NK-92 (cell line): Measurements from ENCODE around the gene ZNF691.
"Not testable (repeated sequence)": the region's sequence is repeated elsewhere in the genome, so short reads cannot be mapped to it uniquely, and the experiment has no call there.

Experiments
- DNase-seq: peaks from one replicate; lab custom pipeline; 2025; ENCODE audit not compliant: unreplicated experiment; lab: John Stamatoyannopoulos, UW

Gene ZNF691

DNA sequence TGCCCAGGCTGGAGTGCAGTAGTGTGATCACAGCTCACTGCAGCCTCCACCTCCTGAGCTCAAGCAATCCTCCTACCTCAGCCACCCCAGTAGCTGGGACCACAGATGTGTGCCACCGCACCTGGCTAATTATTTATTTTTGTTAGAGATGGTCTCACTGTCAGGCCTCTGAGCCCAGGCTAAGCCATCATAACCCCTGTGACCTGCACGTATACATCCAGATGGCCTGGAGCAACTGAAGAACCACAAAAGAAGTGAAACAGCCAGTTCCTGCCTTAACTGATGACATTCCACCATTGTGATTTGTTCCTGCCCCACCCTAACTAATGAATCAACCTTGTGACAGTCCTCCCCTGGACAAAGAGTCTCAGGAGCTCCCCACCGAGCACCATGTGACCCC lies 10.1 kb downstream of the ZNF691 start:
- not testable (repeated sequence) for DNase-seq

GRCh38 chr1:42859366-42859765 lies 13.0 kb downstream of the ZNF691 start:
- not testable (repeated sequence) for DNase-seq

GRCh38 chr1:42860339-42861013 lies 14.1 kb downstream of the ZNF691 start:
- no peak for DNase-seq

- no peak for DNase-seq
Measured at GRCh38 chr1:42861014-42861399, 14.6 kb downstream of the ZNF691 start.

GRCh38 chr1:42866549-42866948 lies 20.1 kb downstream of the ZNF691 start:
- DNase-seq = no peak

GRCh38 chr1:42868466-42868865 lies 22.1 kb downstream of the ZNF691 start:
- not testable (repeated sequence) for DNase-seq

- not testable (repeated sequence) for DNase-seq
Measured at GRCh38 chr1:42869254-42869653, 22.8 kb downstream of the ZNF691 start.

GRCh38 chr1:42869751-42870150 lies 23.3 kb downstream of the ZNF691 start:
- not testable (repeated sequence) for DNase-seq

DNA sequence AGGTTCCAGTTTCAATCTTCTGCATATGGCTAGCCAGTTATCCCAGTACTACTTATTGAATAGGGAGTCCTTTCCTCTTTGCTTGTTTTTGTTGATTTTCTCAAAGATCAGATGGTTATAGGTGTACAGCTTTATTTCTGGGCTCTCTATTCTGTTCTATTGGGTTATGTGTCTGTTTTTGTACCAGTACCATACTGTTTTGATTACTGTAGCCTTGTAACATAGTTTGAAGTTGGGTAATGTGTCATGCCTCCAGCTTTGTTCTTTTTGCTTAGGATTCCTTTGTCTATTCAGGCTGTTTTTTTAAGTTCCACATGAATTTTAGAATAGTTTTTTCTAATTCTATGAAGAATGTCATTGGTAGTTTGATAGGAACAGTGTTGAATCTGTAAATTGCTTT lies 26.7 kb downstream of the ZNF691 start:
- DNase-seq = not testable (repeated sequence)

DNA sequence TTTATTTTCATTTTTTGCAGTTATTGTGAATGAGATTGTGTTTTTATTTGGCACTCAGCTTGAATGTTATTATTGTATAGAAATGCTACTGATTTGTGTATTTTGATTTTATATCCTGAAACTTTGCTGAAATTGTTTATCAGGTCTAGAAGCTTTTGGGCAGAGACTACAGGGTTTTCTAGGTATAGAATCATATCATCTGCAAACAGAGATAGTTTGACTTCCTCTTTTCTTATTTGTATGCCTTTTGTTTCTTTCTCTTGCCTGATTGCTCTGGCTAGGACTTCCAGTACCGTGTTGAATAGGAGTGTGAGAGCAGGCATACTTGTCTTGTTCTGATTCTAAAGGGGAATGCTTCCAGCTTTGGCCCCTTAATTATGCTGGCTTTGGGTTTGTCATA lies 27.3 kb downstream of the ZNF691 start:
- DNase-seq = no peak

DNA sequence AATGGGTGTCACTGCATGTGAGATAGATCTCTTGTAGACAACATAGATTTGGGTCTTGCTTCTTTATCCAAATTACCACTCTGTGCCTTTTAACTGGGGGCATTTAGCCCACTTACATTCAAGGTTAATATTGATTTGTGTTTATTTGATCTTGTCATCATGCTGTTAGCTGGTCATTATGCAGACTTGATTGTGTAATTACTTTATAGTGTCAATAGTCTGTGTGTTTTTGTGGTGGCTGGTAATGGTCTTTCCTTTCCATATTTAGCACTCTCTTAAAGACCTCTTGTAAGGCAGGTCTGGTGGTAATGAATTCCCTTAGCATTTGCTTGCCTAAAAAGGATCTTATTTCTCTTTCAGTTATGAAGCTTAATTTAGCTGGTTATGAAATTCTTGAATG lies 29.6 kb downstream of the ZNF691 start:
- DNase-seq = no peak

GRCh38 chr1:42877380-42877779 lies 31.0 kb downstream of the ZNF691 start:
- no peak for DNase-seq

- DNase-seq = no peak
Measured at GRCh38 chr1:42880384-42880783, 34.0 kb downstream of the ZNF691 start.

- no peak for DNase-seq
Measured at GRCh38 chr1:42886046-42886739, 39.8 kb downstream of the ZNF691 start.

- DNase-seq = no peak
Measured at GRCh38 chr1:42886800-42887199, 40.4 kb downstream of the ZNF691 start.

GRCh38 chr1:42887366-42887765 lies 41.0 kb downstream of the ZNF691 start:
- DNase-seq = no peak

GRCh38 chr1:42888013-42888633 lies 41.7 kb downstream of the ZNF691 start:
- DNase-seq = no peak

DNA sequence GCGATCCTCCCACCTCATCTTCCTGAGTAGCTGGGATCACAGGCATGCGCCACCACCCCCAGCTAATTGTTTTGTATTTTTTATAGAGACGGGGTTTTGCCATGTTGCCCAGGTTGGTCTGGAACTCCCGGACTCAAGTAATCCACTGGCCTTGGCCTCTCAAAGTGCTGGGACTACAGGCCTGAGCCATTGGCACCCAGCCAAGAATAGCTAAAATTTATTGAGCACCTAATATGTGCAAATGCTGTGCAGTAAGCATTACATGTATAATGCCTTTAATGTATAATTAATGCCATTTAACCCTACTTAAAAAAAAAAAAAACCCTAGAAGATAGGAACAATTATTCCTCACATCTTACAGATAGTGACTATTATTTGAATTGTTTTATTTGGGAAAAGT lies 42.9 kb downstream of the ZNF691 start:
- DNase-seq = no peak

- DNase-seq = no peak
Measured at GRCh38 chr1:42891465-42892138, 45.2 kb downstream of the ZNF691 start.

- not testable (repeated sequence) for DNase-seq
Measured at GRCh38 chr1:42899960-42900359, 53.5 kb downstream of the ZNF691 start.
